IMR-90 (cell line): Measurements from ENCODE around the gene PPP1R13B. TPM values are rescaled to one million over a fixed set of nuclear protein-coding genes. Genes with fewer than 3 reads are reported as not detected.

ENCODE experiments used
- ATAC-seq: fragments of 200-7000 bp; cut with Tn5 transposase; 2 replicates; pipeline ENCODE4 v1.9.1; 2020; ENCODE audit warnings: low read depth, mild to moderate bottlenecking, moderate library complexity
- BruUV-seq: library from RNA; stranded (reverse); fragments of 400-500 nt; replicated peaks from 2 replicates; lab custom pipeline; 2021; lab: Mats Ljungman, UMichigan
- CTCF ChIA-PET: fragments of 300-600 bp; formaldehyde crosslinking; extraction: SDS; loops from one replicate; lab custom pipeline; 2021; ENCODE audit warnings: antibody characterized with exemption; lab: Yijun Ruan, JAX
- POLR2A ChIA-PET: fragments of 300-600 bp; sonication (Branson Sonifier 250); formaldehyde crosslinking; loops from one replicate; lab custom pipeline; 2022; ENCODE audit warnings: antibody characterized with exemption; ENCODE audit not compliant: unreplicated experiment; lab: Charles Lee
- DNase-seq: peaks from one replicate; pipeline ENCODE4 v3.0.0; 2013
- H2AFZ ChIP-seq: replicated peaks from 2 replicates; pipeline ENCODE3; 2013; ENCODE audit warnings: low read length, mild to moderate bottlenecking; ENCODE audit not compliant: poor library complexity
- H2AK5ac ChIP-seq: 2 replicates; pipeline ENCODE4 v1.6.1; 2013; ENCODE audit warnings: low read depth, low read length, inconsistent platforms
- H2AK9ac ChIP-seq: replicated peaks from 2 replicates; pipeline ENCODE3; 2013; ENCODE audit warnings: mild to moderate bottlenecking, low read depth, low read length, moderate library complexity; ENCODE audit not compliant: poor library complexity
- H2BK120ac ChIP-seq: 2 replicates; pipeline ENCODE4 v1.6.1; 2013; ENCODE audit warnings: low read depth, low read length, inconsistent platforms
- H2BK15ac ChIP-seq: 3 replicates; pipeline ENCODE4 v1.6.1; 2013; ENCODE audit warnings: low read depth, low read length, inconsistent platforms
- H2BK20ac ChIP-seq: 2 replicates; pipeline ENCODE4 v1.6.1; 2013; ENCODE audit warnings: low read depth, mild to moderate bottlenecking, inconsistent platforms, low read length, moderate library complexity
- H2BK5ac ChIP-seq: 2 replicates; pipeline ENCODE4 v1.6.1; 2013; ENCODE audit warnings: mild to moderate bottlenecking, low read depth, low read length, inconsistent platforms; ENCODE audit not compliant: poor library complexity, severe bottlenecking
- H3K14ac ChIP-seq: replicated peaks from 2 replicates; pipeline ENCODE4 v1.6.1; 2013; ENCODE audit warnings: low read depth, low read length, inconsistent platforms
- H3K18ac ChIP-seq: 2 replicates; pipeline ENCODE4 v1.6.1; 2013; ENCODE audit warnings: low read depth, low read length, control low read depth
- H3K23ac ChIP-seq: 2 replicates; pipeline ENCODE4 v1.6.1; 2013; ENCODE audit warnings: low read depth, low read length, inconsistent platforms
- H3K27ac ChIP-seq: 2 replicates; pipeline ENCODE4 v1.5.1; 2013; ENCODE audit warnings: mild to moderate bottlenecking, control low read depth, low read length; ENCODE audit not compliant: insufficient read depth
- H3K27me3 ChIP-seq: 2 replicates; pipeline ENCODE4 v1.6.1; 2013; ENCODE audit warnings: low read length; ENCODE audit not compliant: control insufficient read depth, insufficient read depth
- H3K36me3 ChIP-seq: 2 replicates; pipeline ENCODE4 v1.6.1; 2013; ENCODE audit warnings: low read length, mixed read lengths; ENCODE audit not compliant: control insufficient read depth, insufficient read depth
- H3K4ac ChIP-seq: 2 replicates; pipeline ENCODE4 v1.6.1; 2013; ENCODE audit warnings: low read depth, low read length, inconsistent platforms
- H3K4me1 ChIP-seq: 2 replicates; pipeline ENCODE4 v1.6.1; 2013; ENCODE audit warnings: low read length, mixed read lengths; ENCODE audit not compliant: control insufficient read depth, insufficient read depth
- H3K4me2 ChIP-seq: 2 replicates; pipeline ENCODE4 v1.6.1; 2013; ENCODE audit warnings: low read depth, mild to moderate bottlenecking, control low read depth, low read length, moderate library complexity
- H3K4me3 ChIP-seq: 2 replicates; pipeline ENCODE4 v1.5.1; 2013; ENCODE audit warnings: low read depth, mild to moderate bottlenecking, control low read depth, low read length, moderate library complexity; ENCODE audit not compliant: insufficient read depth
- H3K56ac ChIP-seq: 2 replicates; pipeline ENCODE4 v1.6.1; 2013; ENCODE audit warnings: low read length, inconsistent platforms; ENCODE audit not compliant: insufficient read depth; ENCODE audit errors: extremely low read depth
- H3K79me1 ChIP-seq, 2 experiments: 2 replicates each; pipeline ENCODE4 v1.6.1; 2013; ENCODE audit warnings: low read length in 2 of 2, inconsistent platforms in 1 of 2, low read depth in 1 of 2
- H3K9ac ChIP-seq: 2 replicates; pipeline ENCODE4 v1.6.1; 2013; ENCODE audit warnings: low read depth, low read length, control low read depth
- H3K9me1 ChIP-seq: 2 replicates; pipeline ENCODE4 v1.6.1; 2013; ENCODE audit warnings: low read length, inconsistent platforms; ENCODE audit not compliant: insufficient read depth
- H3K9me3 ChIP-seq: 2 replicates; pipeline ENCODE4 v1.6.1; 2013; ENCODE audit warnings: low read length; ENCODE audit not compliant: control insufficient read depth, insufficient read depth
- H4K20me1 ChIP-seq: 2 replicates; pipeline ENCODE4 v1.6.1; 2013; ENCODE audit warnings: low read length, inconsistent platforms; ENCODE audit not compliant: insufficient read depth
- H4K5ac ChIP-seq: 2 replicates; pipeline ENCODE4 v1.6.1; 2013; ENCODE audit warnings: mild to moderate bottlenecking, low read depth, low read length, control low read depth
- H4K8ac ChIP-seq, 2 experiments: 2 replicates each; pipeline ENCODE4 v1.6.1; 2013; ENCODE audit warnings: low read depth in 2 of 2, low read length in 2 of 2, control low read depth in 1 of 2, inconsistent platforms in 1 of 2
- H4K91ac ChIP-seq: 2 replicates; pipeline ENCODE4 v1.6.1; 2013; ENCODE audit warnings: low read depth, low read length, inconsistent platforms; ENCODE audit not compliant: insufficient read depth
- FOS ChIP-seq: fragments of 150-350 bp; IDR thresholded peaks from 2 replicates; pipeline ENCODE4 v1.6.1; 2016; ENCODE audit warnings: low read depth, low read length
- MAZ ChIP-seq: IDR thresholded peaks from 2 replicates; pipeline ENCODE4 v1.6.1; 2012; ENCODE audit warnings: low read depth, mild to moderate bottlenecking, low read length, improper control_type of control experiment, moderate library complexity, borderline replicate concordance
- NFE2L2 ChIP-seq: fragments of 150-350 bp; IDR thresholded peaks from 2 replicates; pipeline ENCODE4 v1.6.1; 2016; ENCODE audit warnings: low read depth, mild to moderate bottlenecking, low read length
- POLR2A ChIP-seq: IDR thresholded peaks from 2 replicates; pipeline ENCODE4 v1.6.1; 2012; ENCODE audit warnings: mild to moderate bottlenecking, low read depth, low read length
- RCOR1 ChIP-seq: IDR thresholded peaks from 2 replicates; pipeline ENCODE4 v1.6.1; 2012; ENCODE audit warnings: mild to moderate bottlenecking, low read length, improper control_type of control experiment; ENCODE audit not compliant: insufficient replicate concordance
- WGBS, 2 experiments: methylation state at CpG; one replicate each; pipeline versions ENCODE4 v1.1.5 to v1.1.7; 2013; ENCODE audit warnings: missing lambda C conversion rate in 2 of 2; ENCODE audit not compliant: insufficient read length in 1 of 2; ENCODE audit errors: extremely low coverage in 2 of 2; 5-methylcytosine and 5-hydroxymethylcytosine counted together
- dilution Hi-C: fragments of 300-500 bp; cut with HindIII; formaldehyde crosslinking; loops from one replicate; pipeline ENCODE4 v1.14.3; 2018; ENCODE audit warnings: low sequenced_read_pairs; ENCODE audit not compliant: unreplicated experiment
- in situ Hi-C: fragments of 300-500 bp; cut with MboI; formaldehyde crosslinking; loops from 3 replicates; pipeline ENCODE4 v1.14.3; 2019; ENCODE audit warnings: low sequenced_read_pairs, inconsistent platforms, mixed read lengths
- intact Hi-C: fragments of 100-400 bp; cut with micrococcal nuclease; formaldehyde crosslinking; loops from 2 replicates; pipeline ENCODE4 v1.10.0; 2022
- polyA plus RNA-seq, 3 experiments: library from polyadenylated mRNA; depleted of rRNA; stranded (reverse); fragments of >200 nt; gene quantifications; 2 replicates each; pipeline ENCODE4 v1.2.3, GENCODE V29; 2012; ENCODE audit warnings: low replicate concordance in 1 of 3
- total RNA-seq: library from RNA; depleted of rRNA; stranded (reverse); fragments of >200 nt; gene quantifications from 2 replicates; pipeline ENCODE4 v1.2.3, GENCODE V29; 2012
- TF ChIP-seq, protein P1 (sequence below): fragments of 150-350 bp; IDR thresholded peaks from 2 replicates; pipeline ENCODE4 v1.6.1; 2017; ENCODE audit warnings: mild to moderate bottlenecking, antibody characterized with exemption, low read length, low read depth

Gene PPP1R13B
- total and polyA plus RNA-seq, 2 of the 4 experiments (the other 2 are of a cell fraction) = 1.6 to 2.8 TPM

- no peak overlapping the region for H3K9ac ChIP-seq
- peaks cover 8 to 13% of the 10 kb centered on the region in 2 experiments for H3K79me1 ChIP-seq
- H3K56ac ChIP-seq = no peak overlapping the region
- WGBS, 2 experiments = 91% methylated on average over 7 of the region's 24 CpGs; no CpG with 5 or more reads in 1 of the 2 experiments
- H3K4ac ChIP-seq = no peak overlapping the region
- ATAC-seq (no peak), DNase-seq (no peak)
- intact Hi-C loops = no loop called here
- H2BK20ac ChIP-seq = no peak overlapping the region
- H2BK15ac ChIP-seq = no peak overlapping the region
- H2BK120ac ChIP-seq = no peak overlapping the region
- no peak overlapping the region for H3K4me3 ChIP-seq
- no peak overlapping the region for H4K8ac ChIP-seq
- TF ChIP-seq NFE2L2 (no peak), FOS (no peak), RCOR1 (no peak), POLR2A (no peak), MAZ (no peak)
- TF ChIP-seq, protein P1, sequence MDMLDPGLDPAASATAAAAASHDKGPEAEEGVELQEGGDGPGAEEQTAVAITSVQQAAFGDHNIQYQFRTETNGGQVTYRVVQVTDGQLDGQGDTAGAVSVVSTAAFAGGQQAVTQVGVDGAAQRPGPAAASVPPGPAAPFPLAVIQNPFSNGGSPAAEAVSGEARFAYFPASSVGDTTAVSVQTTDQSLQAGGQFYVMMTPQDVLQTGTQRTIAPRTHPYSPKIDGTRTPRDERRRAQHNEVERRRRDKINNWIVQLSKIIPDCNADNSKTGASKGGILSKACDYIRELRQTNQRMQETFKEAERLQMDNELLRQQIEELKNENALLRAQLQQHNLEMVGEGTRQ = no peak
- H2AK5ac ChIP-seq = no peak overlapping the region
- no peak overlapping the region for H4K91ac ChIP-seq
- H2BK5ac ChIP-seq = no peak overlapping the region
- no peak overlapping the region for H3K4me2 ChIP-seq
- H3K27ac ChIP-seq = no peak overlapping the region
- no peak overlapping the region for H2AK9ac ChIP-seq
- H3K27me3 ChIP-seq = no peaks in the 10 kb centered on the region
- H3K23ac ChIP-seq = no peak overlapping the region
- peaks cover 24% of the 10 kb centered on the region for H4K20me1 ChIP-seq
- POLR2A ChIA-PET = no interaction called here
- dilution Hi-C loops = no loop called here
- H2AFZ ChIP-seq = no peak overlapping the region
- H3K9me1 ChIP-seq = no peaks in the 10 kb centered on the region
- no peak overlapping the region for H3K18ac ChIP-seq
- no peaks in the 10 kb centered on the region for H3K4me1 ChIP-seq
- H3K36me3 ChIP-seq = peaks cover 53% of the 10 kb centered on the region
- in situ Hi-C loops = no loop called here
- H3K14ac ChIP-seq = no peak overlapping the region
- no TSS peak for BruUV-seq
- H3K9me3 ChIP-seq = no peaks in the 10 kb centered on the region
- CTCF ChIA-PET = no interaction called here
- no peak overlapping the region for H4K5ac ChIP-seq
Measured at GRCh38 chr14:103729496-103730448, 117.6 kb downstream of the PPP1R13B start.
